Stromal cell of bone marrow (primary cell): ENCODE measurements around the gene ITPKB.

Source experiments
- DNase-seq: peaks from one replicate; pipeline ENCODE4 v3.0.0-alpha.2; 2012; ENCODE audit warnings: low read depth

The ITPKB gene

DNA sequence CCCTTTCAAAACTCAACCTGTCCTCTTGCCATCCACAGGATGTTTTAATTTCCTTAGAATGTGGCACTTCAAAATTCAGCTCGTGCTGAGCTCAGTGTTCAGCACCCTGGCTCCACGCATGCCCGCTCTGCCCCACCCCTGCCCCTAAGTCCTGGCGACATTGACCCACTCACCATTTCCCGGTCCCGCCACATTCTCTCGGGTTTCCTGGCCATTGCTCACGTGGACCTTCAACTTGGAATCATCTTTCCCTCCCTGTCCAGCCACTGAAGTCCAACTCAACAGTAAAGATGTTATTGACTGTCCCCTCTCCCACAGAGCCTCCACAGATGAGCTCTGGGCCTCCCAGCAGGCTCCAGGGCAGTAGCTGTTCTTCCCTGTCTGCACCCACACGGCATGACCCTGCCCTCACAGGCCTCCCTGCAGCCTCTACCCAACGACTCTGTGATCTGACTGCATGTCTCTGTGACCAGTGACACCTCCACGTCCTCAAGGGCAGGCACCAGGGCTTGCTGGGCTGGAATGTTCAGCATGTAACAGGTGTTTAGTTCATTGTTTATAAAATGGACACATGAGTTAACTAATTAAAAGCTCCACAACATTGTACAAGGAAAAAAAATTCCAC is 53.8 kb downstream of the ITPKB start:
- no peak for DNase-seq

DNA sequence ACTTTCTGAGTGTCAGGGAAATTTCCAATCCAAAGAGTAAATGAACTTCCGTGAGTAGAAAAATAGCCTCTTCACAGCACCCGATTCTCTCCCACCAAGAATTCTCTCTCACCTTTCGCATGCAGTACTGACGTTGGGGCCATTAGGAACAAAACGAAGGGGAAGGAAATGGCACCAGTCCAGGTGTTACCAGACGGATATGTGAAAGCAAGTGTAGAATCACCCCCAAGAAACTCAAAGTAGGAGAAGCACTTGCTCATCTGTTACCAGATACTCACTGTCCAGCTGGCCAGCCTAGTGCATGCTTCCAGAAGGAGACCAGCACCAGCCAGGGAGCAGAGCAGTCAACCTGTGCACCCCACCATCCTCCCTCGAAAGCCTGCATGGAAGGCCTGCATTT is 55.1 kb downstream of the ITPKB start:
- no peak for DNase-seq

DNA sequence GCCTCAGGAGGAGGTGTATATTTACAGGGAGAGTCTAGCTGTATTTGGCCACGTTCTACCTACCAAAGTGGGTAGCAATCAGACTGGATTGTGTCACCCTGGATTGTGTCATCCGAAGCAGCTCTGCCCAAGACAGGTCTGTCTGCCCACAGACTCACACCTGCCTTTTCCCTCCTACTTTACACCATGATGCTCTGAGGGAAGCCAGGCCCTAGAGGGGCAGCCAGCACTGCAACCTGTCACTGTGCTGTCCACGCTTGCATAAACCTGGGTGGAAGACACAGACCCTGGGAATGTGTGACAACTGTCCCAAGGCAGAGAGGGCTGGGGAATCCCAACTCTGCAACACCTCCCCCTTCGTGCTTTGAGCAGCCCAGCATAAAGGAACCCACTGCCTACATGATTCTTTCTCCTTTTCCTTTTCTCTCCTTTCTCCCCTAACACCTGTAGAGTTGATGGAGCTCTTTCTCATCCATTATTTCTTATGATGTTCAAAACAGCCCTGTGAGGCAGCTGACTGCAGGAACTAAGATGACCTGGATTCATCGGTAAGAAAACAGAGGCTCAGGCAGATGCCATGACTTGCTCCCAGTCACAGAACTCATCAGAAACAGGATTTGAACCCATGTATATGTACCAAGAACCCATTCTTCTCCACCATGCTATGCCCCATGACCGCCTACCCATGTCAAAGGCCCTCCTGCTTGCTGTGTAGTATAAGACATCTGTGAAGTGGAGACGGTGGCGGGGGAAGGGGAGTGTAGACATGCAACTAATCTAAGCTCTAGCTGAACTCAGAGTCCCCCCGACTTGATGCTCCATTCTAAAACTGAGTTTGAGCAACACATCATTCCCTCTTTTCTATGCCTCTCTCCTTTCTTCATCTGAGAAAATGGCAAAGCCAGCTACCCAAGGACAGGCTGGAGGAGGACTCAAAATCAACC is 55.9 kb downstream of the ITPKB start:
- DNase-seq = no peak

DNA sequence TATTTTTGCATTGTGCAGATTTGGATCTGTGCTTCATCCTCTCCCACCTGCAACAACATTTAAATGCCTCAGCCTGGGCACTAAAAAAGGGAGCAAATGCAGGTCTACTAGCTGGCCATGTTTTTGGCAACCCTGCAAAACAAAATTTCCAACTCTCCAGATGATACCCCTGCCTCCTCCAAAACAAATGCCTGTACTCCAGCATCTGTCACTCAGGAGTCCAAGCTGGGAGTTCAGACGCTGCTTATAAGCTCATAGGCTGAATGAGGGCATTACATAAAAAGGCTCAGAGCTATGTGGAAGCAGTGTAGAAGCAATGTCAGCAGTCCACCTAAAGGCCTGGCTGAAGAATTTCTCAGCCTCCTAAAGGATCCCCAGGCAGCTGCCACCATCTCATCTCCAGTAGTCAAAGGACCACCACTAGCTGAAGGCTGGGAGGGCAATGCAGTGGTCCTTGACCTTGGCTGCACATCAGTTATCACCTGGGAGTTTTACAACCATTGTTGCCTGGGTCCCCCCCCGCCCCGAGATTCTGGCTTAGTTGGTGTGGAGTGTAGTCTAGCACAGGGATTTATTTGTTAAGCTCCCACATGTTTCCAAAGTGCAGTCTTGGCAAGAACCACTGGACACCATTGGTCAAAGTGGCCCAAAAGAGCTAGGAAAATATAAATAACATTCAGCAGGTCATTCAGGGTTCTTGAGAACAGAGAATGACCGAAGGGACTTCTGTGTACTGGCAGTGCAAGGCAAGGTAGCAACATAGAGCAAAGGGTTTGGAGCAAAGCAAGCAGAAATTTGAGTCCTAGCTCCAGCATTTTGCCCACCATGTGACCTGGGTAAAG is 57.2 kb downstream of the ITPKB start:
- DNase-seq = no peak

DNA sequence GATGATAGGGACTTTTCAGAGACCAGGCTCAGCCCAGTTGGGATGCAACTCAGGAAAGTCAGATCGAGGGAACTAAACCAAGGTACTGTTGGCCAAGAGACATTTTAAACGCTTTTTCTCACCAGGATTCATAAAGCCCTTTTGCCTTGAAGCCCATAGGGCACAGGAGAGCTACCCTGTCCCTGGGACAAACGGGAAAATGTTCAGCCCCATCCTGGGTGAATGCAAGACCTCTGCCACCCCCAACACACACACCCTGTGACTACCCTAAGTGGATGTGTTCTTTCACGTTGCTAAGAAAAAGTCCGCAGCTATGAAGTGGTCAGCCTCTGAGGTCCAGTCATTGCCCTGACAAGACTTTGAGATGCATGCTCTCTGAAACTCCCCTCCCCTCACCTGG is 58.4 kb downstream of the ITPKB start:
- DNase-seq = no peak

DNA sequence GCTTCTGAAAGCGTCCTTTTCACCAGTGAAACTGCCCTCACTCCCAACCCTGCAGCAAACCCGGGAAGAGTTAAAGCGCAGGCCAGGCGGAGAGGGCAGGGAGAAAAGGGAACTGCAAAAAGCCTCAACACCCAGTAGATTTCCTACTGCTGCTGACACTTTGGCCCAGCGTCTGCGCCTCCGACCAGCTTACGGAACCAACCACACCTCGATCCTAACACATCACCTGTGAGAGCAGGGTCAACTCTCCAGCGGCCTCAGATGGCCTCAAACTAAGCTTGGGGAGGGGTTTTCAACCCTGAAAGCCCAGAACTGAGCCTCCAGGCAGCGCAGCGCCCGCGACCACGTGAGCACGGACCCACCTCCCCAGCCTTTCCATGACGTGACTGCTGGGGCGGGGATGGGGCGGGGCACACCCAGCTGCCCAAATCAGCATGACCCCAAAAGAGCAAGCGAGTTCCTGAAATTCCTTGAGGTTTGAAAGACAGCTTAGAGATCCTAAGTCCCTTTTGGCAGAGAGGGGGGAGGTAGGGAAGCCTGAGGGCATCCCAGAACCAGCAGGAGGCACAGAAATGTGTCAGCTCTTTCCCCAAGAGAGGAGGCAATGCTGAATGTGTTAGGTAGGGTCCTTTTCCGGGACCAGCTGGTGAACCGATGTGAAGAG is 59.1 kb downstream of the ITPKB start:
- peak; percentile 63 for DNase-seq

DNA sequence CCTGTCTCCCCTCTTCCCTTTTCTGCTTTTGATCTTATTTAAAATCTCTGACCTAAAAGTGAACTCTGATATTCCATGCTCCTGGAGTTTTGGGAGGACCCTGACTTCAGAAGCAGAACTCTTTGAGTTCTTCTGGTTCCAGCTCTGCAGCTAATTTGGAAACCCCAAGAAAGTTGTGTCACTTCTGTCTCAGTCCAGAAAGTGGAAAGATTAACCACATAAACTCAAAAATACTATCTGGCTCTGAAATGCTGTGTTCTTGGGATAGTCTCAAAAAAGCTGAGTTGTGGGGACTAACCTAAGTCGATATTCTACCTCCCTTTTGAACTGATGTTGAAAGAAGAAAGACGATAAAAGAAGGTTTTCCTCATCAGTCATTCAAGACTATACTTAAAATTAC is 59.8 kb downstream of the ITPKB start:
- DNase-seq = no peak

DNA sequence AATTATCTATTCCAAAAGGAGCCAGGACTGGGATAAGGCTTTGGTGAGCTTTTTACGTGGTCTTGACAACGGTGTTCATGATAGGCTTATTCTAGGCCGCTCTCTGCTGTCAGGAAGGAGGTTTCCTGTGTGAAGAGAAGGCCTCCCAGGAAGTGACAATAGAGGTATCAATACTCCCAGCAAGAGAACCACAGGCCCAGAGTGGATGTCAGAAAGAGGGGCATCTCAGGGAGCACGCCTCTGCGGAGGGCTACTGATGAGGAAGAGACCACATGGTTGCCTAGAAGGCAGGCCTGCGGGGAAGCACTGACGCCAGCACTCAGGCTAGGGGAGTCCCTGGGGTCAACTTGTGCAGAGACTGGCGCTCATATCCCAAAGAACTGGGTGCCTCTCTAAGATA is 60.4 kb downstream of the ITPKB start:
- no peak for DNase-seq

DNA sequence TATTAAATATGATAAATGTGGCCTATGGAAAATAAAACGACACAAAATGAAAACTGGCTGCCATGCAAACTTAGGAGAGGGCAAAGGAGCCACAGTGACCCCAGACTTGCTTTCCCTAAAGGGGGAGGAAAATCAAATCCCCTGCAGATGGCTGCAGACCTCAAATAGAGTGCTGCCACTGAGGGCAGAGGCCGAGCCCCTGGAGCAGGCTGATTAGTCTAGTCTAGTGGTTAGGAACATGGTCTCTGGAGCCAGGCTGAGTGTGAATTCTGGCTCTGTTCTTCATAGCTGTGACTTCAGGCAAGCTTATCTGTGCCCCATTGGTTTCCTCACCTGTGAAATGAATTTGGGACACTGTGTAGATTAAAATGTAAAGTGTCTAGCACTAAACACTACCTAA is 60.8 kb downstream of the ITPKB start:
- no peak for DNase-seq

DNA sequence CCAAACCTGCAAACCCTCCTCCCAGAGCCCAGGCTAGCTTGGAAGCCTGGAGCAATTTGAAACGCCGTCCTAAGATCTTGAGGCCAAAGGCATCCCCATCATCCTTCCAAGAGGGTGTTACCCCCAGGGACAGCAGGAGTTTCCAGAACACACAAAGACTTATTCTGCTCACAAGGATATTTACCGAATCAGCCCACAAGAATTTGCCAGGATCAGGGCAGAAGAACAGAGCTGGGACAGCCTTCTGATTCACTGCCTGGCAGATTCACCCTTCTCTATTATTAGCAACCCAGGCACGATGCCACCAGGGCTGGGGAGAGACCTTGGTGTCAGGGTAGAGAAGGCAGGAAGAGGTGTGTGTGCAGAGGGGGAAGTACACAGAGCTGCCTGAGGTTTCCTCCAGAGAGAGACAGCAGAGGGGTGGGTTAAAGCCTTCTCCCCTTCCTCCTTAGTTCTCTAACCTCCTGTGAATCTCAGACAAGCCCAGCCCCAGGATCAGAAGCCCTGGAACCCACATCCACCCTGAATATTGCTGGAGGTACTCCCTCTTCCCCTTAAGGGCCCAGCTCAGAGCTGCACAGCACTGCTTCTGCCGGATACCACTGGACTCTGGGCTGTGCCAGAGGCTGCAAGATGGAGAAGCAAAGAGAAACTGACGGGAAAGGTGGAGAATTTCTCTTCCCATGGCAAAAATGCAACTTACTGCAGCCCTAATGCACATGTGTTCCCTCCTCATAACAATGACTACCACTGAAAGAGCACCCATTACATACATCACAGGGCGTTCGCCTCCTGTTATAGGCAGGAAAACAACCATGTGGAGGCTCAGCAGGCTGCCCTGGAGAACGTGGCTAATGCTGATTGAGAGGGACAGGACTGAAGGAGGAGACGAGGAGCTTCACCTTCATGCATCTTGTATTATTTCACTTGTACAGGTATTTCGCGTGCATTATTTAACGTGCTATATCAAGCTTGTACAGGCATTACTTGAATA is 61.8 kb downstream of the ITPKB start:
- DNase-seq = peak; percentile 84

DNA sequence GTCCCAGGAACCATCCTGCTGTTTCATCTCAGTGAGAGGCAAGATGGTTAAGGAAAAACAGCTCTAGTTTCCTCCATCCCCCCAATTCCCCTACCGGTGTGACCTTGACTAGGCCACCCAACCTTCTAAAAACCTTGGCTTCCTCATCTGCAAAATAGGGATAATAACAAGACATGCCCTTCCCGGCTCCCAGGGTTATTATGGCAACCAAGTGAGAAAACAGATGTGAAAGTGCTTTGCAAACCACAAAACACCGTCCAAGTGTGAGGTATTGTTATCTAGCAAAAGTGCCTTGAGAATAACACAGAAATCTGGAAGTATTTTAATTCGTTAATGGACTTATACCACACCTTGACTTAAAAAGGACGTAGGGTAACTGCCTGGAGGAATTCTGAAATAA is 62.7 kb downstream of the ITPKB start:
- no peak for DNase-seq

DNA sequence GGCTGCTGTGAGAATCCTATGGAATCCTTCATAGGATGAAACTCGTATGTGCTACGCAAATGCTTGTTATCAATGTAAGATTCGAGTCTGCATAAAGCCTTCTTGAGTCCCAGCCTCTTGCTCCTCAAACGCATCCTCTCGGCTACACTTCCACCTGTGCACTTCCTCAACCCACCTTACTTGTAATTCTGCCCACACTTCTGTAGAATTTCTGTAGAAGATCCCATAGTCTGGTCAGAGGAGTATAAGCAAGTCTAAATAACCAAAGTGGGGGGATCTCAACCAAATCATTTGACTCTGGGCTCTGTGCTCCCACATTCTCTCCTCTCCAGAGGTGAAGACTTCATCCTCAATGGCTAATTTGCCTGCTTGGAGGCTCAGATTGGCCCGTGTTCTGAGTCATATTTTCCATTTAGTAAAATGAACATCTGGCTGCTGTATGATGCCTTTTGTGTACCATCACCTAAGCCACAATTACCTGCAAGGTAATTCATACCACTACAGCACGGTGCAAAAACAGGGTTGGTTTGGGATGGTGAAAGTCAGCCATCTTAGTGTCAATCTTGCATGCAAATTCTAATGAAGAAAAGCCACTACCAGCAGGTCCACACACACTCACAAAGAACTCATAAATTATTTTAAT is 63.2 kb downstream of the ITPKB start:
- no peak for DNase-seq

DNA sequence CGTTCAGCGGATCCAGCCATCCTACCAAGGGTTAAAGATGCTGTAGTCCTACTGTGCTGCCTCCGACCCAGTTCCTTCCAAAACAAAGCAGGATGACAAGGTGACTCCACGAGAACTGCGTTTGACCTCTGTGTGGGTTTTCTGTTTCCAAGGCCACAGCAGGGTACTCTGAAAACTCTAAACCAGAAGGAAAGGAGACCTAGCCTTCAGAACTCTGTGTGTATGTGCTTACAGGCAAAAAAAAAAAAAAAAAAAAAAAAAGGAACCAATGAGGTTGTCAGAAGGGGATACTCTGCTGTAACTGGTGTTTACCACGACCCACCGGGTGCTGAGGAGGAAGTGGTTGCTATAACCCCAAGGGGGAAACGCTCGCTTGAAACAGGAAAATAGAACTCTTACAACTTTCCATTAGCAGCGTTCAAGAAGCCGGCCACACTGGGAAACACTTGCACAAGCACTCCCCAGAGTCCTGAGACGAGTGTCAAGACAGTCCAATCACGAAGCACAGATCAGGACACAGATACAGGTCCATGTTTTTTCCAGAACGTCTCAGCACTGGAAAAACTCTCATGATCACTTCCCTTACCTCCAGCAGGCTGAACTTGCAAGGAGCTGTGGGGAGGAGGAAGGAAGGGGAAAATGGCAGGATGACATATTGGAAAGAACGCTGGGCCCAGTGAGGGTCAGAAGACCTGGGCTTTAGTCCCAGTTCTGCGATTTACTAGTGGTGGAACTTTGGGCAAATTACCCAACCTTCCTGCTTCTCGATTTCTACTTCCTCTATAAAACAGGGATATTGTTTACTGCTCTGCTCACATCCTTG is 64.0 kb downstream of the ITPKB start:
- no peak for DNase-seq

DNA sequence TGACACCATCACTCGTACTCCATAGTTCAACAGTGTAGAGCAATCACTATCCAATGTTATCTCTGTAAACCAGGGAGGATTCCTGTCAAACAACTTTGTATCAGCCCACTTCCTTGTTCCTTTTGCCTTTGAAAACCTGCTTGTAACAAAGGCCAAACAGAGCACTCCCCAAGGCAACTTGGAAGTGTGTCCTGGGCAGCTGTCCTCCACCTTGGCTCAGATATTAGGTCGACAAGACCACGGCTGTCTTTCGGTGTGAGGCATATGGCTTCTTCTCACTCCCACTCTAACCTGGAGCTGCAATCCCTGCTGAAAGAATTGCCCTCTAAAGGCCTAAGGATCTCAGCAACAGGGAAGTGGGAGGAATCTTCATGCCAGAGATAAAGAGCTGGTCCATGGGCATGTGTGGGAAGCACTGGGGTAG is 66.7 kb downstream of the ITPKB start:
- DNase-seq = no peak

DNA sequence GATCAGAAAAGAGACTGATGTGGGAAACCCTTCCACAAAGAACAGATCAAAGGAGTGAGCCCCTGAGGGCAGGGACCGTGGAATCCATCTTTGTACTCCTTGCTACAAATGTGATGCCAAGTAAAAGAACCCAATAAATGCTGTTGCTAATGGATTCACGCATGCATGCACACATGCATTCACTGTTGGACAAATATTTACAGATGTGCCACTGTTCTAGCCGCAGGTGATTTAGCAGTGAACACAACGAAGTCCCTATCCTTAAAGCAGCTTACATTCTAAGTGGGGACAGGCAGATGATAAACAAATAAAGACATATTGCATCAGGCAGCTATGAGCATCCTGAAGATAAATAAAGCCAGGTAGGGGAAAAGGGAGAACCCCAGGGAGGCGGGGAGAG is 67.8 kb downstream of the ITPKB start:
- DNase-seq = no peak

DNA sequence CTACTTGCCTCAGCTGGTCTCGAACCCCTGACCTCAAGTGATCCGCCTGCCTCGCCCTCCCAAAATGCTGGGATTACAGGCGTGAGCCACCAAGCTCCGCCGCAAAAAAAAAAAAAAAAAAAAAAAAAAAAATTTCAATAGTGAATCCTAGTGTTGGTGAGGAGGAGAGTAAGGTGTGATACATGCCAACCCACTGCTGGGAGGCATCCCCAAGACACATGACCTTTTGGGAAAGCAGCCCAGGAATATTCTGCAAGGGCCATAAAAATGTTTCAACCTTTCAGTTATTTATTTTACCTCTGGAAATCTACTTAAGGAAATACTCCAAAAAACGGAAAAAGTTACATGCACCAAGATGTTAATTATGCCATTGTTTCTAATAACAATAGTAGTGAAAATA is 69.0 kb downstream of the ITPKB start:
- DNase-seq = no peak

DNA sequence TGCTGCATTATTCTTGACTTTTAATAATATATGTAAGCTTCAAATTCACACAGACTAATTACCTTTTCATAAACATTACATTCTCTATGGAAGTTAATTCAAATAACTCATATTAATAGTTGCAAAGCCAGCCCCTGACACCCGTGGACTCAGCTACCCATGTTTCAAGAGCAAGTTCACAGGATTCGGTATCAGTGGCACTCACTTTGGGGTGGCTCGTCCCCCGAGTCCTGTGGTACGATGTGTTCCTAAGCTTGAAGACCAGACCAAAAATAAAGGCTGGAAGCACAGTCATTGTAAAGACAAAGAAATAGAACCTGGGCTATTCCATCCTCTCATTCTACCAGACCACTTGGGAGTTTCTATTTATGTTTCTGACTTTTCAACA is 70.9 kb downstream of the ITPKB start:
- no peak for DNase-seq

DNA sequence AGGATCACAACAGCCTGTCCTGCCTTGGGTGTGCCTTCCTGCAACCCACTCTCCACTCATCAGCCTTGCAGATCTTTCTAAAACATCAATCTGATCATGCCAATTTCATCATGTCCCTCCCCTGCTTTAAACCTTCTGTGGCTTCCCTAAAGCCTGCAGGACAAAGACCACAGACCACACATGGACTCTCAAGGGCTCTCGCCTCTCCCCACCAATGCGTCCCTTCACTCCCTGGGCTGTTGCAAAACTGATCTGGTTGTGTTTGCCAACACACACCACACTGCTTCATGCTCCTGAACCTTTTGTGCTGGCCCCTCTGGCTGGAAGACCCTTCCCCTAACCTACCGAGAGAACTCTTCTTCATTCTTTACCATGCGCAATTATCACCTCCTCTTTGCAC is 72.4 kb downstream of the ITPKB start:
- DNase-seq = no peak

DNA sequence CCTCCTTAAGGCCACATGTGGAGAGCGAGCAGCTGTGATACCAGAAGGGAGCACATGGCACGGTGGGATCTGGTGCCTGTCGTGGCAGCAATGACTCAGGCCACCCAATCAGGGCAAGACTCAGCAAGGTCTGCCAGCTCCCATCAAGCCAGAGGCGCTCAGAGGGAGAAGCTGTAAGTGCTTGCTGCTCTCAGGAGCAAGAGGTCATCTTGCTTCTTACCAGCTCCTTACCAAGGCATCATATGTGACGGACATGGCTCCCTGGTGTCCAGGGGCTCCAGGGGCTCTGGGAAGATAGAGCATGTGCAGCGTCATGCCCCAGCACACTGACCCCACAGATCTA is 72.9 kb downstream of the ITPKB start:
- DNase-seq = no peak
